GM19099 (cell line): ENCODE measurements around the gene ZNF221.

ENCODE experiments used
- POLR2A ChIP-seq: IDR thresholded peaks from 3 replicates; pipeline ENCODE4 v1.6.1; 2011; ENCODE audit warnings: low read depth; ENCODE audit not compliant: insufficient read length; ENCODE audit errors: extremely low read depth

ZNF221 gene

DNA sequence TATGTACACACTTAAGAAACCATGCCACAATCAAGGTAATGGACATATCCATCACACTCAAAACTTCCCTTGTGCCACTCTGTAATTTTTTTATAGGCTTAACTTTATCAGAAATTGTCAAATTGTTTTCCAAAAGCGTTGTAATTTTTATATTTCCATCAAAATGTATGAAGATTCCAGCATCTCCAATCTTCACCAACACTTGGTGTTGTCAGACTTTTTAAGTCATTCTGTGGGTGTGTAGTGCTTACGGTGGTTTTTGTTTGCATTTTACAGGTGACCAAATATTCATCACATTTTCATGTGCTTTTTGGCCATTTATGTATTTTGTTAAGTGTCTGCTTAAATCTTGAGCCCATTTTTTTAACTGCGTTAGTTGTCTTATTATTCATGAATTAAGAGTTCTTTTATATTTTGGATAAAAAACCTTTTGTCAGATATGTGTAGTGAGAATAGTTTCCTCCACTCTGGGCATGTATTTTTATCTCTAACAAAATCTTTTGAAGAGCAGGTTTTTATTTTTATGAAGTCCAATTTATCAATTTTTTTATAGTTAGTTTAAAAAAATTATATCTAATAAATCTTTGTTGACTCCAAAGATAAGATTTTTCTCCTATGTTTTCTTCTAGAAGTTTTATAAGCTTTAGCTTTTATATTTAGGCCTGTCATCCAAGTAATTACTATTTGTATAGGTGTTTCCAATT is 11.3 kb upstream of the ZNF221 start:
- TF ChIP-seq POLR2A, result no peak

DNA sequence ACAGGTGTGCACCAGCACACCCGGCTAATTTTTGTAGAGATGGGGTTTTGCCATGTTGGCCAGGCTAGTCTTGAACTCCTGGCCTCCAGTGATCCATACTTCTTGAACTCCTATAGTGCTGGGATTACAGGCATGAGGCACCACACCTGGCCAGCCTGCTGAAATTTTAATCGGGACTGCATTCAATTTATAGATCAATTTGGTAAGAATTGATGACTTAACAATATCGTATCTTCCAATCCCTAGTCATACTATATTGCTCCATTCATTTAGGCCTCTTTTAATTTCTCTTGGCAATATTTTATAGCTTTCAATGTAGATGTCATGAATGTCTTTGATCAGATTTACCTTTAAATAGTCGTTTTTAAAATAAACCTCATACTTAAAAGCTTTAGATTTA is 10.3 kb upstream of the ZNF221 start:
- TF ChIP-seq POLR2A, result no peak

DNA sequence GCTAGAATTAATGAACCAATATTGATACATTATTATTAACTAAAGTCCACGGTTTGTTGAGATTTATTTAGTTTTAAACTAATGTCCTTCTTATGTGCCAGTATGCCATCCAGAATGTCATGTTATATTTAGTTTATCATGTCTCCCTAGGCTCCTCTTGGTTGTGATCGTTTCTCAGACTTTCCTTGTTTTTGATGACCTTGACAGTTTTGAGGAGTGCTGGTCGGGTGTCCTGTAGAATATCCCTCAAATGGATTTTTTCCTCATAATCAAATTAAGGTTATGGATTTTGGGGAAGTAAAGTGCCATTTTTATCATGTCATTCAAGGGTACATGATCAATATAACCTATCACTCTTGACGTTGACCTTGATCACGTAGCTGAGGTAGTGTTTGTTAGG is 9.8 kb upstream of the ZNF221 start:
- TF ChIP-seq POLR2A, result no peak

DNA sequence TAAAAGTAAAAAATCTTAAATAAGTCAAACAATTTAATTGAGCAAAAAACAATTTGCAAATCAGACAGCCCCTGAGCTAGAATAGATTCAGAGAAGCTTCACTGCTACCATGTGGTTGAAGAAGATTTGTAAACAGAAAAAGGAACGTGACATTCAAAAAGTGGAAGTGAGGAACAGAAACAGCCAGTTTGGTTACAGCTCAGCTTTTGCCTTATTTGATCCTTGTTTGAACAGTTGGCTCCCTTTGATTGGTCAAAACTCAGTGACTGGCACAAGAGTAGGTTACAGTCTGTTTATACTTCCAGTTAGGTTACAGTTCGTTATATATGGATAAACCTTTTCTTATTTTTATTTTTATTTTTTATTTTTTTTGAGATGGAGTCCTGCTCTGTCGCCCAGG is 5.8 kb downstream of the ZNF221 start:
- TF ChIP-seq POLR2A, result no peak

DNA sequence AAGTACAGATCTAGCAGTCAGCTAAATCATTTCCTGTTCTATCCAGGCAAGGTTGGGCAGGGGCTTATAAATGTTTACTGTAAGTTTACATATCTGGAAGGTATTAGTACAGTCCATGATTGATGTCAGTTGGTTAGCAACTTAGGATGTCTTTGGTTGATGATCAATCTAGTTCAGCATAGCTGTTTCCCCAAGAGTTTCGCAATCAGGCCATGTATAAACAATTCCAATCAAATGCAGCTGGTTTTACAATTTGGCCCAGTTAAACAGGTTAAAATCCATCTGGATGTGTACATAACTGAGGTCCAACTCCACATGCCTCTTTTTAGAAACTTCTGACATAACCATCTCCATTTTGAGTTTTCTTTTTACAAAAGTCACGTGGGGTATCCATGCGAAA is 6.9 kb downstream of the ZNF221 start:
- no peak for TF ChIP-seq POLR2A

DNA sequence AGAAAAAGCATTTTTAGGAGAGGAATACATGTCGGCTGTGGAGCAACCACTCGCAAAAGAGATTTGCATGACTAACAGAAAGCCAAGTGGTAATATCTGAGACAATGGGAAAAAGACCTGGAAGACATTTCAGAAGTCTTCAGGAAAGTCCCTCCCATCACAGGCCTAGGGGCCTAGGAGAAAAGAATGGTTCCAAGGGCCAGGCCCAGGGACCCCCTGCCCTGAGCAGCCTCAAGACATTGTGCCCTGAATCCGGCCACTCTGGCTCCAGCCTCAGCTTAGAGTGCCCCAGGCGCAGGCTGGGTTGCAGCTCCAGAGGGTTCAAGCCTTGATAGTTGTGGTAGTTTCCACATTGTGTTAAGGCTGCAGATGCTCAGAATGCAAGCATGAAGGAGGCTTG is 9.4 kb downstream of the ZNF221 start:
- no peak for TF ChIP-seq POLR2A

DNA sequence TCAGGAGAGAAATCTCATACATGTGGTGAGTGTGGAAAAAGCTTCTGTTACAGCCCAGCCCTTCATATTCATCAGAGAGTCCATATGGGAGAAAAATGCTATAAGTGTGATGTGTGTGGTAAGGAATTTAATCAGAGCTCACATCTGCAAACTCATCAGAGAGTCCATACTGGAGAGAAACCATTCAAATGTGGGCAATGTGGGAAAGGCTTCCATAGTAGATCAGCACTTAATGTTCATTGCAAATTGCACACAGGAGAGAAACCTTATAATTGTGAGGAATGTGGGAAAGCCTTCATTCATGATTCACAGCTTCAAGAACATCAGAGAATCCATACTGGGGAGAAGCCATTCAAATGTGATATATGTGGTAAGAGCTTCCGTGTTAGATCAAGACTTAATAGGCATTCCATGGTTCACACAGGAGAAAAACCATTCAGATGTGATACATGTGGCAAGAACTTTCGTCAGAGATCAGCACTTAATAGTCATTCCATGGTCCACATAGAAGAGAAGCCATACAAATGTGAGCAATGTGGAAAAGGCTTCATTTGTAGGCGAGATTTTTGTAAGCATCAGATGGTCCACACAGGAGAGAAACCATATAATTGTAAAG is 15.2 kb downstream of the ZNF221 start:
- TF ChIP-seq POLR2A, result no peak

DNA sequence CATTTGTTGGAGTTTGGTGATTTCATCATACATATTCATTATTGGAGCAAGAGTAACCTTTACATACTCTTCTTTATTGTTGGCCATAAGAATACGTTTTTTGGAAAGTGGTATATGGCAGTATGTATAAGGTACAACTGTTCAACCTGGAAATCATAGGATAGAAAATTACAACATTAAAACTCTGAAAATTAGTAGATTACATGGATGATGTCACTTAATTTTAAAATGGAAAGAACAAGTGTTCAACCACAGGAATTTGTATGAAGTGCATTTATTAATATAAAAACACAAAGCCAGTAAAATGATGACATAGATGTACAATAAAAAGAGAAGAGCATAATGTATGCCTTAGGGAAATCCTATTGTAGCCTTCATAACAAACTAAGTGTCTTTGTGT is 25.7 kb downstream of the ZNF221 start:
- no peak for TF ChIP-seq POLR2A

DNA sequence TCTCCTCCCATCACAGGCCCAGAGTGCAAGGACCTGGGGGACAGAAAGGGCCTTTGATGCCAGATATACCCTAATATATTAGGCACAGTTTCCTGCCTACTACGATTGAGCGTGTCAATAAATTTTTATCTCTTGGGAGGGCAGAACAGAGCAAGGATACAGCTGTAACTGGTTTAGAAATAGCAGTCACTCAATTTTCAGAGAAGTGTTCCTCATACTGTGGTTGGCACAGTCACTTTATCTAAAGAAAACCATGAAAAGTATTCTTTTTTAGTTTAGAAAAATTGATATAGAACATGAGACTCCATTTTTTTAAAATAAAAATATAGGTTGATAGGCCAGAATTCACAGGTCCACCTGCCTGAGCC is 32.5 kb downstream of the ZNF221 start:
- no peak for TF ChIP-seq POLR2A

DNA sequence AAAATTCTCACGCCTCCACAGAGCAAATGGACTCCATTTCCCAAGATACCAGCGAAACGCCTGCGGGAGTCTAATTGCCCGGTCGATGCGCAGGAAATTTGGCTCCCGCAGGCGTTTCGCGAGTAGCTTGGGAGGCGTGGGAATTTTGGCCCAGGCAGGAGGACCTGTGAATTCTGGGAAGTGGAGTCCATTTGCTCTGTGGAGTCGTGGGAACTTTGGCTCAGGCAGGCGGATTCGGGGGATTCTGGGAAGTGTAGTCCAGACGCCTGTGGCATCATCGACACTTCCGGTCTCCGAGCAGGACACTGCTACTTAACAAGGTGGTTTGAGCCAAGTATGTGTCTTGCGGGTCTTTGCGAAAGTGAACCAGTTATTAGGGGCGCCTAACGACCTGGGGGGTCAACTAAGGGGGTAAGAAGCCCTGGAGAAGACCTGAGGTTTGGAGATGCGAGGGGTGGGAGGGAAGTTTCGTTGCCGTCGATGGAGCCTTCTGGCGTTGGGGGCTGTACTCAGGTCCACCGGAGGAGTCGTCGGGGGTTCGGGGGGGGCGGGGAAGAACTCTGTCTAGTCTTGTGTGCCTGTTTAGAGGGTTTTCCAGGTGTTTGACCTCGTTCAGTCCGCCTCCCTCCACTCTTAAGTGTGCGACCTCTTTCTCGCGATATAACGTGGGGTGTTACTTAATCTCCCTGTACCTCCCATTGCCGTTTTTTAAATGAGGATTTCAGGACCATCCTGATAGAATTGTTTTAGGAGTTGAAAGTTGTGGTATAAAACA is 33.1 kb downstream of the ZNF221 start, which contains the start of gene ZNF155:
ZNF155 (plus strand) TSS at position 277 of the 775 bp plus-strand sequence. CDS start 4,356 bp downstream, outside the sequence.
- TF ChIP-seq POLR2A, result peak; percentile 56

DNA sequence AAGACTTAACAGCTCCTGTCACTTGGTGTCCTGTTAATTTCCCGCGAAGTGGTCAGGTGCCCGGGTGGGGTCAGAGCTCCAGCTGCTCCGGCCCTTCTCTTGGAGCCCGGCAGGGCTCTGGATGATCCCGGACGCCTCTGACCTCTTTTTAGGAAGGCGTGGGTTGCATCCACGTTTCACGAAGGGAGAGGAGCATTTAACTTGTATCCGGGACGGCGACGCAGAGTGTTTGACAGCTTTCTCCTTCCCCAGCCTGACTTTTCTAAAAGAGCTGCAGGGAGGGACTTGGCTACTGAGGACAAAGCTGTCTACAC is 33.6 kb downstream of the ZNF221 start:
- no peak for TF ChIP-seq POLR2A

DNA sequence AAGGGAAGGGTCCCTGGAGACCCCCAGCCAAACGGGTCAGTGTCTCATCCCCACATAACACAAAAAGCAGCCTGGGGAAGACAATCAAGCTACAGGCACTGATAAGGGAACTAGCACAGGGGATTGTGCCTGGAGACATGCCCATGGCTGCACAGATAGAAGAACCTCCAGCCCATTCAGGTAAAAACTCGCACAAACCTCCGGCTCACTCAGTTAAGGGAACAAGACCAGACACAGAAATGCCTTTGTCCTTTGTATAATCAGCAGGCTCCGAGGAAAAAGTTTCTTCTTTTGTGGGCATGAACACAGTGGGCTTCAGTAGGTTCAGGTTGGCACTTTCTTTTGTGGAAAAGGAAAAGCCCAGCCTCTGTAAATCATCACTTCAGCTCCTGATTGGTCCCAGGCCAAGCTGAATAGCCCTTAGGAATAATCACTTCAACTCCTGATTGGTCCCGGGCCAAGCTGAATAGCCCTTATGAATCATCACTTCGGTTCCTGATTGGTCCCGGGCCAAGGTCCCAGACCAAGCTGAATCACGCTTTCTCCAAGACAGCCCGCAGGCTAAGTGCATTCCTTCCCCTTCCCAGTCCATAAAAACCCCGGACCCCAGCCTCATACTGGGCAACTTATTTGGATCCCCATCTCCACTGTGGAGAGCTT is 46.7 kb downstream of the ZNF221 start:
- TF ChIP-seq POLR2A, result no peak

DNA sequence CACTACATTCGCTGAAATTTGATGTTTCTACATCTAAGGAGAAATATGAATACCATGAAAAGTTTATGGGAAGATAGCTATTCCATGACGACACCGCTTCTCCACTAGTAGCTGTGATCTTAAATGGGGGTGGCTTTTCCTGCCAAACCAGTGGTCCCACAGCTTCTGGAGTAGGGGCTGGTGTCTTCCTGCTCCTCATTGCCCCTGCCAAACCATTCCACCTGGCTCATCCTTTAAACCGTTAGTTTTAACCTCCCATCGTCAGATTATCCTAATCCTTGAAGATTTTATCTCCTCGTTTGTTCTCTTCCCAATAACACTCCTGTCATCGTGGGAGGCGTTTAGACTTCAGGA is 51.2 kb downstream of the ZNF221 start:
- TF ChIP-seq POLR2A, result no peak

DNA sequence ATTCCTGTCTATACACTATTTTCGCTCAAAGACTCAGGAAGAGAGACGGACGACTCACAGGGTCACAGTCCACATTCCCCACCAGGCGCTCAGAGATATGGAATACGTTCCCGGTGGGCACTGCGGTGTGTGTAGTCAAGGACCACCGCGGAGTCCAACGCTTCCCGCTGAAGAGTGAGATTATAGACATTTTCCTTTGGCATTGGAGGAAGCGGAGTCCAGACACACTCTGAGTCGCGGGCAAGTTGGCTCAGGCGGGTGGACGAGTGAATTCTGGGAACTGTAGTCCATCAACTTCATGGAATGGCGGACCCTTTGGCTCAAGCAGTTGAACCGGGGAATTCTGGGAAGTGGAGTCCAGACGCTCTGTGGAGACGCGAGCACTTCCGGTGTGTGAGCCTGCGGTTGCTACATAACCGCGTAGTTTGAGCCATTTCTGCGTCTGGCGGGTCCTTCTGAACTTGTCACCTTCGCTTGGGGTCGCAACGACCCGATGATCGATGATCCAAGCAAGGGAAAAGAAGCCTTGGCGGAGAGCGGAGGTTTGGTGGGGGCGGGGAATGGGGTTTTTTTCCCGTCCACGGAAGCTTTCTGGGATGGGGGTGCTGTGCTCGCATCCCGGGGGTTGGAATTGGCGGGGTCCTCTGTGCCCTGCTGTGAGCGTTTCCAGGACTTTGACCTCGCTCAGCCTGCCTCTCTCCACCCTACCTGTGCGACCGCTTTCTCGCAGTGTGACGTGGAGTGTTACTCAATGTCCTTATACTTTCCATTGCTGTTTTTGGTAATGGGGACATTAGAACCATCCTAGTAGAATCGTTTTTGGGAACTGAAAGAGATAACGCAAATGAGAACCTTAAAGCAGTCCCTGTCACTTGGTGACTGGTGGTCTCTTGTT is 51.8 kb downstream of the ZNF221 start, which contains the start of gene ZNF230:
ZNF230 (plus strand) TSS at position 392 of the 895 bp plus-strand sequence. CDS start 4,122 bp downstream, outside the sequence.
- TF ChIP-seq POLR2A, result peak; percentile 68
